ENCODE results near the gene ANKRD63. TPM values are rescaled to one million over a fixed set of nuclear protein-coding genes. Genes with fewer than 3 reads are reported as not detected.

Gene ANKRD63
- total and polyA plus RNA-seq, 9 of the 15 experiments (the other 6 are each of a cell fraction or from before 2014, with no cell fraction given): 1.3 to 2.0 (median 1.8) TPM; not detected in 6

DNA sequence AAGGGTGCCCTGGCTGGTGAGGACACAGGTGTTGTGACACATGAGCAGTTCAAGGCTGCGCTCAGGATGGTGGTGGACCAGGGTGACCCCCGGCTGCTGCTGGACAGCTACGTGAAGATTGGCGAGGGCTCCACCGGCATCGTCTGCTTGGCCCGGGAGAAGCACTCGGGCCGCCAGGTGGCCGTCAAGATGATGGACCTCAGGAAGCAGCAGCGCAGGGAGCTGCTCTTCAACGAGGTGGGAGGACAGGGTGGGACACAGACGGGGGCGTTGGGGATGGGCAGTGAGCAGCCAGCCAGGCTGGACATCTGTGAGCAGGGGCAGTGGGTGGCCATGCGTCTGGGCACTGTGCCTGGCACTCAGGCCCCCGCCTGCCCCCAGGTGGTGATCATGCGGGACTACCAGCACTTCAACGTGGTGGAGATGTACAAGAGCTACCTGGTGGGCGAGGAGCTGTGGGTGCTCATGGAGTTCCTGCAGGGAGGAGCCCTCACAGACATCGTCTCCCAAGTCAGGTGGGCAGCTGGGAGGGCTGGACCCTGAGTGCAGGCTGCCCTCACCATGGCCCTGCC, 10.3 kb downstream of the ANKRD63 start:
- Histone ChIP-seq H3K36me3 (ENCODE audit: control insufficient read depth, insufficient read depth, low read length) (no peaks in the 10 kb centered on the region), H2AFZ (ENCODE audit: low read depth, low read length) (no peak overlapping the region), H3K79me2 (ENCODE audit: control insufficient read depth, insufficient read depth, low read length) (no peaks in the 10 kb centered on the region), H3K9me1 (ENCODE audit: control insufficient read depth, insufficient read depth, low read length) (no peaks in the 10 kb centered on the region), H3K4me1 (replicated peaks in 1 of 2; ENCODE audit: control insufficient read depth in 2 of 2, insufficient read depth in 2 of 2, low read length in 2 of 2) (peaks cover 0 to 29% of the 10 kb centered on the region in 2 experiments; a peak in 4 of 5 replicates), H4K20me1 (replicated peaks; ENCODE audit: control insufficient read depth, insufficient read depth, low read length) (0 out of 2 replicates have a peak, but pooled peaks cover 3% of the 10 kb centered on the region), H3K9ac (ENCODE audit: insufficient read depth in 1 of 2, low read depth in 2 of 2, low read length in 2 of 2) (peak overlapping the region in 1 of 2 experiments; percentile 50; a peak in 2 of 4 replicates), H3K9me3 (replicated peaks; ENCODE audit: control insufficient read depth, insufficient read depth, low read depth, low read length) (no peaks in the 10 kb centered on the region), H3K4me3 (no peak overlapping the region), H3K4me2 (ENCODE audit: insufficient read depth, low read length) (no peak overlapping the region), H3K27ac (ENCODE audit: extremely low read depth, low read depth, low read length) (no peak overlapping the region), H3K27me3 (ENCODE audit: control insufficient read depth in 2 of 2, insufficient read depth in 2 of 2, low read length in 2 of 2) (peaks cover 0 to 19% of the 10 kb centered on the region in 2 experiments; a peak in 2 of 5 replicates)
- FAIRE-seq (no peak), DNase-seq (ENCODE audit: extremely low read depth in 1 of 4, low spot score in 3 of 4) (no peak), ATAC-seq (no peak)
- CTCF ChIA-PET (ENCODE audit: low intra/inter-chr PET ratio): interaction anchor here (0.6 to 7.1 kb wide), 3 partner anchors 55 to 228 kb away, joined by 3 to 218 read pairs (median 56); no protein-coding TSS in a partner anchor
- in situ Hi-C loops (cut with MboI): loop anchor here (5.0 kb wide), 2 partner anchors 55 to 225 kb away; no protein-coding TSS in a partner anchor
- TF ChIP-seq ZBTB17 (CRISPR knock-in tag; IDR thresholded peaks at IDR 0.05): no peak
- TF ChIP-seq, protein P1, sequence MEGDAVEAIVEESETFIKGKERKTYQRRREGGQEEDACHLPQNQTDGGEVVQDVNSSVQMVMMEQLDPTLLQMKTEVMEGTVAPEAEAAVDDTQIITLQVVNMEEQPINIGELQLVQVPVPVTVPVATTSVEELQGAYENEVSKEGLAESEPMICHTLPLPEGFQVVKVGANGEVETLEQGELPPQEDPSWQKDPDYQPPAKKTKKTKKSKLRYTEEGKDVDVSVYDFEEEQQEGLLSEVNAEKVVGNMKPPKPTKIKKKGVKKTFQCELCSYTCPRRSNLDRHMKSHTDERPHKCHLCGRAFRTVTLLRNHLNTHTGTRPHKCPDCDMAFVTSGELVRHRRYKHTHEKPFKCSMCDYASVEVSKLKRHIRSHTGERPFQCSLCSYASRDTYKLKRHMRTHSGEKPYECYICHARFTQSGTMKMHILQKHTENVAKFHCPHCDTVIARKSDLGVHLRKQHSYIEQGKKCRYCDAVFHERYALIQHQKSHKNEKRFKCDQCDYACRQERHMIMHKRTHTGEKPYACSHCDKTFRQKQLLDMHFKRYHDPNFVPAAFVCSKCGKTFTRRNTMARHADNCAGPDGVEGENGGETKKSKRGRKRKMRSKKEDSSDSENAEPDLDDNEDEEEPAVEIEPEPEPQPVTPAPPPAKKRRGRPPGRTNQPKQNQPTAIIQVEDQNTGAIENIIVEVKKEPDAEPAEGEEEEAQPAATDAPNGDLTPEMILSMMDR (IDR thresholded peaks at IDR 0.05 in 2 of 3, conservative IDR thresholded peaks at IDR 0.05 in 1 of 3; ENCODE audit: insufficient read depth in 2 of 3, low read depth in 1 of 3, low read length in 3 of 3): peak; percentile 9 to 21 (median 20); a peak in 3 of 6 replicates
- WGBS (ENCODE audit: insufficient coverage, low coverage, missing lambda C conversion rate): 21% methylated on average over 18 of the region's 20 CpGs
- BruUV-seq (replicated peaks): no TSS peak
- POLR2A ChIA-PET: interaction anchor here (0.6 to 1.6 kb wide), 6 partner anchors 15 to 262 kb away, joined by 3 to 5 read pairs (median 4); partner anchors contain the start of gene INAFM2
- intact Hi-C loops (cut with micrococcal nuclease): loop anchor here (5.0 kb wide), 2 partner anchors 40 to 485 kb away; no protein-coding TSS in a partner anchor

Data from K562 (cell line).